ENCODE data around the gene CPSF4L. TPM values are rescaled to one million over a fixed set of nuclear protein-coding genes. Genes with fewer than 3 reads are reported as not detected.

Gene CPSF4L
- total and polyA plus RNA-seq, 12 donors: not detected

- H3K9me3 ChIP-seq (replicated peaks in 1 of 3): no peaks in the 10 kb centered on the region
- H3K36me3 ChIP-seq (replicated peaks in 1 of 2): peaks cover 0 to 86% of the 10 kb centered on the region in 2 donors
- TF ChIP-seq CTCF (IDR thresholded peaks at IDR 0.05) (no peak), POLR2A (IDR thresholded peaks at IDR 0.05) (no peak)
- DNase-seq: peak in 1 of 7 donors; percentile 48
- no peak overlapping the region for H3K4me3 ChIP-seq
- no peaks in the 10 kb centered on the region for H3K27me3 ChIP-seq
- intact Hi-C loops (cut with DNase I): loop anchor here in 1 of 2 donors (5.0 kb wide), 1 partner anchor 167 kb away; no protein-coding TSS in a partner anchor
- peak overlapping the region in 1 of 5 donors; percentile 27 for H3K27ac ChIP-seq
- peaks cover 0 to 25% of the 10 kb centered on the region in 2 donors for H3K4me1 ChIP-seq (replicated peaks in 1 of 2)
- 87 to 93% (median 90%) methylated on average over 10 of the region's 10 CpGs for WGBS, 4 donors
Measured at GRCh38 chr17:73200476-73200875, 61.2 kb downstream of the CPSF4L start.

GRCh38 chr17:73199751-73200317 lies 61.8 kb downstream of the CPSF4L start:
- peaks cover 0 to 81% of the 10 kb centered on the region in 2 donors for H3K36me3 ChIP-seq (replicated peaks in 1 of 2)
- H3K27ac ChIP-seq: no peak overlapping the region
- H3K9me3 ChIP-seq (replicated peaks in 1 of 3): no peaks in the 10 kb centered on the region
- DNase-seq: peak in 1 of 7 donors; percentile 52
- TF ChIP-seq POLR2A (IDR thresholded peaks at IDR 0.05): no peak
- no peak for TF ChIP-seq CTCF (IDR thresholded peaks at IDR 0.05)
- no peaks in the 10 kb centered on the region for H3K27me3 ChIP-seq
- 92 to 96% (median 95%) methylated on average over 8 of the region's 8 CpGs for WGBS, 4 donors
- peaks cover 0 to 30% of the 10 kb centered on the region in 2 donors for H3K4me1 ChIP-seq (replicated peaks in 1 of 2)
- no peak overlapping the region for H3K4me3 ChIP-seq
- intact Hi-C loops (cut with DNase I): loop anchor here in 1 of 2 donors (5.0 kb wide), 2 partner anchors 32 to 167 kb away; a partner anchor contains a TSS

GRCh38 chr17:73198930-73199260 lies 62.8 kb downstream of the CPSF4L start:
- intact Hi-C loops (cut with DNase I): loop anchor here in 1 of 2 donors (5.0 kb wide), 1 partner anchor 33 kb away; a partner anchor contains a TSS
- Histone ChIP-seq H3K4me1 (replicated peaks in 1 of 2) (peaks cover under 1 to 36% of the 10 kb centered on the region in 2 donors), H3K36me3 (replicated peaks in 1 of 2) (peaks cover 0 to 73% of the 10 kb centered on the region in 2 donors), H3K4me3 (no peak overlapping the region), H3K27me3 (no peaks in the 10 kb centered on the region), H3K9me3 (replicated peaks in 1 of 3) (no peaks in the 10 kb centered on the region), H3K27ac (no peak overlapping the region)
- WGBS, 4 donors: 88 to 98% (median 96%) methylated on average over 3 to 7 of the region's 7 CpGs
- TF ChIP-seq CTCF (IDR thresholded peaks at IDR 0.05) (no peak), POLR2A (IDR thresholded peaks at IDR 0.05) (no peak)
- DNase-seq: peak in 1 of 7 donors; percentile 48

Other genes with a start within 250 kb of the CPSF4L start
- 10 to 100 TPM; 18.4 to 91.4 (median 26.0) TPM for gene SLC39A11, start 169.2 kb downstream of the CPSF4L start, total RNA-seq
- 10 to 100 TPM in 1 of 3 donors, 1 to 10 TPM in 2; 7.0 to 12.7 (median 8.6) TPM for gene SLC39A11, start 169.2 kb downstream of the CPSF4L start, polyA plus RNA-seq
- 10 to 100 TPM in 3 of 9 donors, 1 to 10 TPM in 5, under 1 TPM in 1; 0.11 to 13.3 (median 5.1) TPM for gene SSTR2, start 96.9 kb downstream of the CPSF4L start, total RNA-seq
- 1 to 10 TPM; 2.0 to 5.0 (median 2.7) TPM for gene SSTR2, start 96.9 kb downstream of the CPSF4L start, polyA plus RNA-seq
- gene COG1, start 68.8 kb downstream of the CPSF4L start, total RNA-seq: 10 to 100 TPM; 23.6 to 63.2 (median 51.7) TPM
- 10 to 100 TPM; 51.2 to 58.6 (median 54.1) TPM for gene COG1, start 68.8 kb downstream of the CPSF4L start, polyA plus RNA-seq
- gene CDC42EP4, start 50.1 kb upstream of the CPSF4L start, total RNA-seq: 100 to 1,000 TPM in 6 of 9 donors, 10 to 100 TPM in 3; 37.0 to 172 (median 112) TPM
- 10 to 100 TPM; 24.4 to 43.0 (median 37.6) TPM for gene CDC42EP4, start 50.1 kb upstream of the CPSF4L start, polyA plus RNA-seq

All from adrenal gland (tissue), 12 donors.